Activated CD8-positive, alpha-beta T cell treated with anti-CD3 and anti-CD28 coated beads, Interleukin-2, amount 10 ng/mL, durations not matched to agents 7 days and 5 days (primary cell): Measurements from ENCODE around the gene EMSY. TPM values are rescaled to one million over a fixed set of nuclear protein-coding genes. Genes with fewer than 3 reads are reported as not detected.
"Not testable (repeated sequence)": the region's sequence is repeated elsewhere in the genome, so short reads cannot be mapped to it uniquely, and the experiment has no call there.

Experiments
- ATAC-seq: fragments of 150-1000 bp; cut with Tn5 transposase; one replicate; pipeline ENCODE4 v1.10.0; 2021; ENCODE audit warnings: moderate library complexity
- CTCF ChIA-PET: fragments of 350-600 bp; sonication (Branson Sonifier 250); formaldehyde crosslinking; loops from one replicate; lab custom pipeline; 2021; ENCODE audit warnings: antibody characterized with exemption; lab: Charles Lee
- POLR2A ChIA-PET: fragments of 350-600 bp; sonication (Branson Sonifier 250); formaldehyde crosslinking; loops from one replicate; lab custom pipeline; 2021; ENCODE audit warnings: antibody characterized with exemption; lab: Charles Lee
- DNase-seq: peaks from one replicate; pipeline ENCODE4 v3.0.0-alpha.2; 2020
- H3K27ac Mint-ChIP-seq: one replicate; pipeline ENCODE4 v1.8.0; 2021; ENCODE audit warnings: mild to moderate bottlenecking, mixed read lengths
- H3K27me3 Mint-ChIP-seq: one replicate; pipeline ENCODE4 v1.8.0; 2021; ENCODE audit warnings: low read depth, mixed read lengths
- H3K36me3 Mint-ChIP-seq: one replicate; pipeline ENCODE4 v1.8.0; 2021; ENCODE audit warnings: low read depth, mixed read lengths
- H3K4me1 Mint-ChIP-seq: one replicate; pipeline ENCODE4 v1.8.0; 2021; ENCODE audit warnings: low read depth, mixed read lengths
- H3K4me3 Mint-ChIP-seq: one replicate; pipeline ENCODE4 v1.8.0; 2021; ENCODE audit warnings: mild to moderate bottlenecking, mixed read lengths
- H3K9me3 Mint-ChIP-seq: one replicate; pipeline ENCODE4 v1.8.0; 2022; ENCODE audit warnings: mixed read lengths; ENCODE audit not compliant: insufficient read depth
- total RNA-seq, 2 experiments: library from RNA; stranded (reverse); gene quantifications; one replicate each; pipeline ENCODE4 v1.2.3, GENCODE V29; 2021

The EMSY gene, protein sequence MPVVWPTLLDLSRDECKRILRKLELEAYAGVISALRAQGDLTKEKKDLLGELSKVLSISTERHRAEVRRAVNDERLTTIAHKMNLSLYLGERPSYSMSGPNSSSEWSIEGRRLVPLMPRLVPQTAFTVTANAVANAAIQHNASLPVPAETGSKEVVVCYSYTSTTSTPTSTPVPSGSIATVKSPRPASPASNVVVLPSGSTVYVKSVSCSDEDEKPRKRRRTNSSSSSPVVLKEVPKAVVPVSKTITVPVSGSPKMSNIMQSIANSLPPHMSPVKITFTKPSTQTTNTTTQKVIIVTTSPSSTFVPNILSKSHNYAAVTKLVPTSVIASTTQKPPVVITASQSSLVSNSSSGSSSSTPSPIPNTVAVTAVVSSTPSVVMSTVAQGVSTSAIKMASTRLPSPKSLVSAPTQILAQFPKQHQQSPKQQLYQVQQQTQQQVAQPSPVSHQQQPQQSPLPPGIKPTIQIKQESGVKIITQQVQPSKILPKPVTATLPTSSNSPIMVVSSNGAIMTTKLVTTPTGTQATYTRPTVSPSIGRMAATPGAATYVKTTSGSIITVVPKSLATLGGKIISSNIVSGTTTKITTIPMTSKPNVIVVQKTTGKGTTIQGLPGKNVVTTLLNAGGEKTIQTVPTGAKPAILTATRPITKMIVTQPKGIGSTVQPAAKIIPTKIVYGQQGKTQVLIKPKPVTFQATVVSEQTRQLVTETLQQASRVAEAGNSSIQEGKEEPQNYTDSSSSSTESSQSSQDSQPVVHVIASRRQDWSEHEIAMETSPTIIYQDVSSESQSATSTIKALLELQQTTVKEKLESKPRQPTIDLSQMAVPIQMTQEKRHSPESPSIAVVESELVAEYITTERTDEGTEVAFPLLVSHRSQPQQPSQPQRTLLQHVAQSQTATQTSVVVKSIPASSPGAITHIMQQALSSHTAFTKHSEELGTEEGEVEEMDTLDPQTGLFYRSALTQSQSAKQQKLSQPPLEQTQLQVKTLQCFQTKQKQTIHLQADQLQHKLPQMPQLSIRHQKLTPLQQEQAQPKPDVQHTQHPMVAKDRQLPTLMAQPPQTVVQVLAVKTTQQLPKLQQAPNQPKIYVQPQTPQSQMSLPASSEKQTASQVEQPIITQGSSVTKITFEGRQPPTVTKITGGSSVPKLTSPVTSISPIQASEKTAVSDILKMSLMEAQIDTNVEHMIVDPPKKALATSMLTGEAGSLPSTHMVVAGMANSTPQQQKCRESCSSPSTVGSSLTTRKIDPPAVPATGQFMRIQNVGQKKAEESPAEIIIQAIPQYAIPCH (N-terminal part only)
- total RNA-seq, result 10 to 100 TPM; 30.1 to 32.2 TPM

DNA sequence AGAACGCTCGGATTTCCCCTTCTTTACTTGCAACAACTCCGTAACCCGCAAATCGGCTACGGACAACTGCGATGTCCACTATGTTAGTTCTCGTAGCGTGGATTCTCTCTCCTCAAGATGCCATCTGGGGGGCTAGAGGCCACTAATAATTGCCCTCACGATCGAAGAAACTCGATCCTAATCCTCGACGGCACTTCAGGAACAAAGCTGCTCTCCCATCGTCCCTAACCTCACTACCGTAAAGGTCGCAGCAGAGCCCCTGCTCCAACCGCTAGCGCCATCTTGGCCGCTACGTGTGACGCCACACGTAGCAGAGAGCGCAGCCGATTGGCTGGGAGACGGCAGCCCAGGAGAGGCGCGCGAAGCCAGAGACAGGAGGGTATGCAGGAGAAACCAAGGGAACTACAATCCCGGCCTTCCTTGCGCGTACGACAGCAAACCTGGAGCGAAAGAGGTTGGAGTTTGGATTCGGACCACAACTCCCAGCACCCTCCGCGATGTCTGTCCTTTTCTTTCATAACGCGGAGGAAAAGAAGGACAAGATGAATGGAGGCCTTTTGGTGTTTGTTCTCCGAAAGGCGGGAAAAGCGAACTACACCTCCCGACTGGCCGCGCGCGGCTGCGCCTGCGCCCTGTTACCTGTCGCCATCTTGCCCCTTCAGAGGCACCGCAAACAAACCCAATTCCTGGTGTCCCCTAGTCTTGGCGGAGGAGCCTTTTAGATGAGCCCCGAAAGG lies at the start of gene EMSY:
TSS of gene EMSY (plus strand) at position 635 of the 737 bp plus-strand sequence. CDS start 1,921 bp downstream, outside the sequence.
- Mint-ChIP-seq H3K4me1 (peaks cover 25% of the 10 kb centered on the region), H3K27me3 (no peaks in the 10 kb centered on the region), H3K4me3 (peak within 1 kb of the TSS; percentile 88), H3K9me3 (no peaks in the 10 kb centered on the region), H3K36me3 (peaks cover 36% of the 10 kb centered on the region), H3K27ac (peak within 1 kb of the TSS; percentile 97)
- ATAC-seq (peak; percentile 94), DNase-seq (peak; percentile 96)
- ChIA-PET CTCF (no interaction called here), POLR2A (no interaction called here)

DNA sequence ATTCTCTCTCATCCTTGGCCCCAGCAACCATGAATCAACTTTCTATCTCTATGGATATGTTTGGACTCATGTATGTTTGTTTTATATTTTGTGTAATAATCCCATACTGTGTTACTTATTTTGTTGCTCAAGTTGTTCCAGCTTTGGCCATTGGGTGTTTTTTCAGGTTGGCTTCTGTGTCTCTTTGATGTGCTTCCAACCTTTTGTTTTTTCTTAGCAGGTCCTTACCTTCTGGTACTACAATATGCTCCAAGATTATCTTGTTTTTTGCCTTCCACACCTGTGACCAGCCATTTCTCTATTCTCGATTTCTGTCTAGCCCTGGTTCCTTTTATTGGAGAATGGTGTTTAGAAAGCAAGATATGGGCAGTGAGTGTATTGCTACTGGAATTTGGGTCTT lies 49.5 kb upstream of the EMSY start:
- H3K4me1 Mint-ChIP-seq, result no peaks in the 10 kb centered on the region
- no peaks in the 10 kb centered on the region for H3K36me3 Mint-ChIP-seq
- ChIA-PET POLR2A (no interaction called here), CTCF (no interaction called here)
- peaks cover 6% of the 10 kb centered on the region for H3K27me3 Mint-ChIP-seq
- ATAC-seq (no peak), DNase-seq (no peak)
- H3K27ac Mint-ChIP-seq, result no peak overlapping the region
- H3K9me3 Mint-ChIP-seq, result no peaks in the 10 kb centered on the region
- H3K4me3 Mint-ChIP-seq, result no peak overlapping the region

DNA sequence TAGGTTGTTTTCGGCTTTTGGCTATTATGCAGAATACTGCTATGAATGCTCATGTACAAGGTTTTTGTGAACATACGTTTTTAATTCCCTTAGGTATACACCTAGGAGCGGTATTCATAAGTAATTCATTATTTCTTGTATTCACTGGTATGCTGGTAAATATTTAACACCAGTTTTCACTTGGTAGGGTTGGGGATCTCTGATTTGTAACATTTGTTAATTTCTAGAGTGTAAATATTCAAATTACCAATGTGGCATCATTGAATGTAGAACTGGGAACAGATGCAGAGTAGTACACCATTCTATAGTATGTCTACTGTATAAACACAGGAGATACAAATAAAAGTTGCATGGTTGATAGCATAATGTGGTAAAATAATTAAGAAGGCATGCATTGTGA lies 47.4 kb upstream of the EMSY start:
- Mint-ChIP-seq H3K9me3 (no peaks in the 10 kb centered on the region), H3K36me3 (no peaks in the 10 kb centered on the region), H3K4me3 (no peak overlapping the region), H3K27ac (no peak overlapping the region), H3K4me1 (no peaks in the 10 kb centered on the region), H3K27me3 (peaks cover 6% of the 10 kb centered on the region)
- CTCF ChIA-PET, result no interaction called here
- DNase-seq (no peak), ATAC-seq (no peak)
- POLR2A ChIA-PET, result no interaction called here

DNA sequence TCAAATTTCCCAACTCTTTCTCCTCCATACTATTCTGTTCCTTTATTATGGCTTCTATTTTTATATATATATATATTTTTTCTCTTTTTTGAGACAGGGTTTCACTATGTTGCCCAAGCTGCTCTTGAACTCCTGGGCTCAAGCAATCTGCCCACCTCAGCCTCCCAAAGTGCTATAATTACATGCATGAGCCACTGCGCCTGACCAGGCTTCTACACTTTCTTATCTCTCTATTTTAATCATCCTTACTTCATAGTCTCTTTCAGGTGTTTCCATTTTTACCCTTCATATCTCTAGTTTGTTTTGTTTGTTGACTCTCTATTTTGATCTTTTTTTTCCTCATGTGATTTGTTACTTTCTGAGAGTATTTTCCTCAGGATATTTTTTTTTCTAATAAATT lies 43.9 kb upstream of the EMSY start:
- ATAC-seq (no peak), DNase-seq (no peak)
- ChIA-PET CTCF (interaction anchor here (1.7 kb wide), 1 partner anchor 193 kb away, joined by 5 read pairs; no protein-coding TSS in a partner anchor), POLR2A (no interaction called here)
- Mint-ChIP-seq H3K27ac (no peak overlapping the region), H3K9me3 (no peaks in the 10 kb centered on the region), H3K27me3 (no peaks in the 10 kb centered on the region), H3K4me3 (no peak overlapping the region), H3K4me1 (no peaks in the 10 kb centered on the region), H3K36me3 (no peaks in the 10 kb centered on the region)

DNA sequence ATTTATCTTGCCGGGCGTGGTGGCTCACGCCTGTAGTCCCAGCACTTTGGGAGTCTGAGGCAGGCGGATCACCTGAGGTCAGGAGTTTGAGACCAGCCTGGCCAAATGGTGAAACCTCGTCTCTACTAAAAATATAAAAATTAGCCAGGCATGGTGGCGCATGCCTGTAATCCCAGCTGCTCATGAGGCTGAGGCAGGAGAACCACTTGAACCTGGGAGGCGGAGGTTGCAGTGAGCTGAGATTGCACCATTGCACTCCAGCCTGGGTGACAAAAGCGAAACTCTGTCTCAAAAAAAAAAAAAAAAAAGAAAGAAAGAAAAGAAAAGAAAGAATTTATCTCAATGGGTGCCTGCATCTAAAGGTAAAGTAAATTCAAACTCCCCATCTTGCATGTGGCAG lies 43.3 kb upstream of the EMSY start:
- H3K27me3 Mint-ChIP-seq, H3K36me3 Mint-ChIP-seq, H3K4me1 Mint-ChIP-seq, ATAC-seq, POLR2A ChIA-PET, H3K9me3 Mint-ChIP-seq, H3K4me3 Mint-ChIP-seq, DNase-seq, H3K27ac Mint-ChIP-seq: not testable (repeated sequence)
- CTCF ChIA-PET, result interaction anchor here (1.7 kb wide), 1 partner anchor 193 kb away, joined by 5 read pairs; no protein-coding TSS in a partner anchor

DNA sequence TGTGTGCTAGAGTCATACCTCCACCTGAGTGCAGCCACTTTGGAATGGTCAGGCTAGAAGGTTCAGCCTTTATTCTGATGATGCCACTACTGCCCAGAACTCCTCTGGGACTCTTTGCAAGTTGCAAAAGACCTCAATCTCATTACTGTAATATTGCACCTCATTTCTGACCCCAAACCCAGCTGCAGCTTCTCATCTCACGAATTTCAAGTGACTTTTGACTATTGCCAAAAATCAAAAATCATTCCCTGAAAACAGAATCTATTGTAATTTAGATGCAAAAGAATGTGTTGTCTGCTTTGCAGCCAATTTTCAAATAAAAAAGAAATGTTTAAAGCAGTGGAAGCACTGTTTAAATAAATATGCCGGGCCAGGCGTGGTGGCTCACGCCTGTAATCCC lies 38.5 kb upstream of the EMSY start:
- H3K9me3 Mint-ChIP-seq, result no peaks in the 10 kb centered on the region
- ChIA-PET POLR2A (no interaction called here), CTCF (no interaction called here)
- no peak for DNase-seq
- ATAC-seq, result no peak
- no peak overlapping the region for H3K4me3 Mint-ChIP-seq
- H3K4me1 Mint-ChIP-seq, result no peaks in the 10 kb centered on the region
- no peak overlapping the region for H3K27ac Mint-ChIP-seq
- H3K27me3 Mint-ChIP-seq, result peaks cover 3% of the 10 kb centered on the region
- no peaks in the 10 kb centered on the region for H3K36me3 Mint-ChIP-seq

DNA sequence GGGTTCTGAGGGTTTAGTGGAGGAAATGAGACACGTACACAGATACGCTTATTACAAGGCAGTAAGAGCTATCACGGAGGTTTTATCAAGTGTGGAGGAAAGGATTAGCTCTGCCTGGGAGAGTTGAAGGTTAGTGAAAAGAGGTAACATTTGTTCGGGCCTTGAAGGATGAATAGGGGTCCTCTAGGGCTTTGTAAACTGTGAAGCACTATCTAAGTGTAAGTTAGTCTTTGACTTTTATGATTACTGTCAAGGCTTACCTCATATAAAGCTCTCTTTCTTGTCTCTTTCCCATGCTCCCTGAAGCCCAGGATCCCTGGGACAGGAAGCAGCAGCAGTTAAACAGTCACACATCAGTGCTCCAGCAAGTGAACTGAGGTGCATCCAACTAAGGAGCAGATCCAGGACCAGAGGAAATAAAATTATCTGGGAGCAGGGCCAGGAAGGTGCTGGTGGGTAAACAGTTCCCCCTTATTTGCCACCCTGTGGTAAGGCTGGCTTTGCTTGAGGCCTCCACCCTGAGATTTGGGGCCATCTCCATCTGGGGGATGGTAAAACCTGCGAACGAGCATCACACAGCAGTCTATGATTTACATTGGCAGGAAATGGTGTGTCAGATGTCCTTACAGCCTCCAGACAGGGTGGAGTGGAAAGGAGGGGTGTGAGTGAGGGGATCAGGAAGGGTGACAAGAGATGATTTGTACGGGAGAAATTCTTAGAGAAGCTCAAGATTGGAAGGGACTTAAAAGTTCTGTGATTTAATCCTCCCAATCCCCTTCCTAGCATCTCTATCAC lies 36.5 kb upstream of the EMSY start:
- Mint-ChIP-seq H3K4me3 (no peak overlapping the region), H3K9me3 (no peaks in the 10 kb centered on the region), H3K27me3 (peaks cover 3% of the 10 kb centered on the region), H3K36me3 (no peaks in the 10 kb centered on the region), H3K4me1 (no peaks in the 10 kb centered on the region), H3K27ac (no peak overlapping the region)
- ATAC-seq (no peak), DNase-seq (no peak)
- CTCF ChIA-PET, result no interaction called here
- POLR2A ChIA-PET, result interaction anchor here (0.6 kb wide), 1 partner anchor 41 kb away, joined by 4 read pairs; no protein-coding TSS in a partner anchor

DNA sequence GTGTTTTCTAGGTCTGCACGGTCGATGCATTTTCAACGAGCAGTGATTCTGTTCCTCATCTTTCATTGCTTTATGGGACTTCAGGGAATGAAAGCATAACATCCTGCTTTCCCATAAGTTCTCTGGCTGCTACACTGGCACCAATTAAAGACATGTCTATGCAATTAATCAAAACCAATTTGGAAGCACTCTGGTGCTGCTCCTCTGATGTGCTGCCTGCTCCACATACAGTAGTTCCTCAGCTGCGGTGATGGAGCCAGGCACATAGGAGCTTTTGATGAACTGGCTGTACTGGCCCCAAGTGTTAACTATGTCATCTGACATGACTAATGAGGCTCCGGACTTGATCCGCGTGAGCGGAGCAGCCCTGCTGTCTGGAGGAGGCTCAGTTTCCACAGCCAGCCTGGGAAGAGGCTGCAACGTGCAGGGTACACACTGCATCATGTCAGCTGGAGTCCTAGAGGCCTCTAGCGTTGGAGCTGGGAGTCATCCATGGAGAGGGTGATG lies 33.9 kb upstream of the EMSY start:
- Mint-ChIP-seq H3K9me3 (no peaks in the 10 kb centered on the region), H3K27me3 (peaks cover 10% of the 10 kb centered on the region), H3K27ac (no peak overlapping the region), H3K4me1 (no peaks in the 10 kb centered on the region), H3K36me3 (no peaks in the 10 kb centered on the region), H3K4me3 (no peak overlapping the region)
- ChIA-PET CTCF (no interaction called here), POLR2A (no interaction called here)
- DNase-seq (no peak), ATAC-seq (no peak)

DNA sequence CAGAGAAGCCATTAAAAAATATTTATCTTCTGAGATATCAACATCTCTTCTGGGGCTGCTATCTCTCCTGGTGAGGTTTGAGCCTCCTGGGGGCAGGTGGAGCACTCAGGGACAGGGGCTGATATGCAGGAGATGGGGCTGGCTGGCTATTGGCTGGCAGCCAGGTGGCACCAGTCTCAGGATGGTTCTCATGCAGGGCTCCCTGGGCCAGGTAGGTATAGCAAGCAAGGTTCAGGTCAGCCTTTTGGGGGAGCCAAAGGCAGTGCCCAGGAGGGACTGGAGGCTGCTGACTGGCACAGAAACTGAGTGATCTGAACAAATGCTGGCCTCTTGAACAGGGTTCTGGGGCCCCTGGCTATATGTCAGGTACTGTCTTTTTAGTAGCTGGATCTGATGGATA lies 29.7 kb upstream of the EMSY start:
- H3K4me3 Mint-ChIP-seq, result no peak overlapping the region
- POLR2A ChIA-PET, result no interaction called here
- no peak for DNase-seq
- H3K36me3 Mint-ChIP-seq, result no peaks in the 10 kb centered on the region
- CTCF ChIA-PET, result no interaction called here
- H3K9me3 Mint-ChIP-seq, result no peaks in the 10 kb centered on the region
- H3K27ac Mint-ChIP-seq, result no peak overlapping the region
- ATAC-seq, result no peak
- H3K4me1 Mint-ChIP-seq, result no peaks in the 10 kb centered on the region
- peaks cover 19% of the 10 kb centered on the region for H3K27me3 Mint-ChIP-seq

DNA sequence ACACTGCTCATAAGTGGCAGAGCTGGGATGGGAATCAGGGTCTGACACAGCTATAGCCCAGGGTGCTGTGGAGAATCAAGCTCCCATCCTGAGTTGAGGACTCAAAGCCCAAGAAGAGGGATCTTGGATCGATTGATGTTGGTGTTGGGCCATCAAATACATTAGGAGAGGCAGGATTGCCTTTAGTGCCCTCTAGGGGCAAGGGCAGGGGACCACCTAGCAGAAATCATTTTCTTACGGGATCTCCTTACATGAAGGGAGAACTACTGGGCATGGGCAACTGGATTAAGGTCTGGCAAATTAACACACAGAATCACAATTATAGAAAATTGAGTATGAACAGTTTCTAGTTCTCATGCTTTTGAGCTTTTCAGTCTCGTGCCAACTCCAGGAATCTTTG lies 24.9 kb upstream of the EMSY start:
- peak; percentile 33 for DNase-seq
- no peak overlapping the region for H3K27ac Mint-ChIP-seq
- H3K4me3 Mint-ChIP-seq, result no peak overlapping the region
- H3K9me3 Mint-ChIP-seq, result no peaks in the 10 kb centered on the region
- ChIA-PET POLR2A (no interaction called here), CTCF (interaction anchor here (0.6 to 2.4 kb wide), 10 partner anchors 8 to 260 kb away, joined by 3 to 10 read pairs (median 5); partner anchors contain the start of gene WNT11)
- peaks cover 6% of the 10 kb centered on the region for H3K4me1 Mint-ChIP-seq
- ATAC-seq, result peak; percentile 65
- H3K36me3 Mint-ChIP-seq, result no peaks in the 10 kb centered on the region
- peaks cover 13% of the 10 kb centered on the region for H3K27me3 Mint-ChIP-seq
